Measurements from ENCODE around the gene SCN2B. TPM values are rescaled to one million over a fixed set of nuclear protein-coding genes. Genes with fewer than 3 reads are reported as not detected.

Gene SCN2B
- total and polyA plus RNA-seq, 2 of the 4 experiments (the other 2 are of a cell fraction) = under 0.01 to 0.05 TPM

- H2AK9ac ChIP-seq (replicated peaks; ENCODE audit: low read depth, low read length, poor library complexity) = no peak overlapping the region
- no peak overlapping the region; the same call in 1 of the 2 replicates for H3K4me2 ChIP-seq (ENCODE audit: low read depth, low read length)
- intact Hi-C loops (cut with micrococcal nuclease) (no loop called here), in situ Hi-C loops (cut with MboI; ENCODE audit: low sequenced_read_pairs) (no loop called here), dilution Hi-C loops (cut with HindIII; ENCODE audit: low sequenced_read_pairs, unreplicated experiment) (no loop called here)
- H4K91ac ChIP-seq (ENCODE audit: insufficient read depth, low read depth, low read length) = peak overlapping the region; percentile 18; the same call in 1 of the 2 replicates
- H4K8ac ChIP-seq (ENCODE audit: low read depth in 2 of 2, low read length in 2 of 2) = no peak overlapping the region; a peak in 1 of 4 replicates
- H3K23ac ChIP-seq (ENCODE audit: low read depth, low read length) = no peak overlapping the region
- no peaks in the 10 kb centered on the region for H3K79me1 ChIP-seq (ENCODE audit: low read depth in 1 of 2, low read length in 2 of 2)
- H3K9me1 ChIP-seq (ENCODE audit: insufficient read depth, low read length) = no peaks in the 10 kb centered on the region
- WGBS, 2 experiments (ENCODE audit: extremely low coverage in 2 of 2, insufficient read length in 1 of 2) = 15% methylated on average over 3 of the region's 13 CpGs; no CpG with 5 or more reads in 1 of the 2 experiments
- no peak overlapping the region for H2BK5ac ChIP-seq (ENCODE audit: low read depth, low read length, poor library complexity, severe bottlenecking)
- H3K56ac ChIP-seq (ENCODE audit: extremely low read depth, insufficient read depth, low read length) = no peak overlapping the region
- no peak overlapping the region for H3K4me3 ChIP-seq (ENCODE audit: insufficient read depth, low read depth, low read length)
- TF ChIP-seq NFE2L2 (IDR thresholded peaks at IDR 0.05; ENCODE audit: low read depth, low read length) = no peak
- TF ChIP-seq CEBPB (IDR thresholded peaks at IDR 0.05; ENCODE audit: low read depth, low read length) = peak; percentile 34; the same call in 1 of the 2 replicates
- no peak for TF ChIP-seq BHLHE40 (IDR thresholded peaks at IDR 0.05; ENCODE audit: low read depth, low read length)
- H3K14ac ChIP-seq (replicated peaks; ENCODE audit: low read depth, low read length) = no peak overlapping the region
- H2AFZ ChIP-seq (replicated peaks; ENCODE audit: low read length, poor library complexity) = no peak overlapping the region
- no peak overlapping the region for H2AK5ac ChIP-seq (ENCODE audit: low read depth, low read length)
- ATAC-seq (ENCODE audit: low read depth) = peak; percentile 54
- CTCF ChIA-PET = interaction anchor here (0.6 kb wide), 1 partner anchor 11 kb away, joined by 3 read pairs; no protein-coding TSS in a partner anchor
- peaks cover 14% of the 10 kb centered on the region for H3K27me3 ChIP-seq (ENCODE audit: control insufficient read depth, insufficient read depth, low read length)
- DNase-seq = peak; percentile 62
- H3K27ac ChIP-seq (ENCODE audit: insufficient read depth, low read length) = peak overlapping the region; percentile 30; the same call in 1 of the 2 replicates
- H3K18ac ChIP-seq (ENCODE audit: low read depth, low read length) = no peak overlapping the region; the same call in 1 of the 2 replicates
- H4K20me1 ChIP-seq (ENCODE audit: insufficient read depth, low read length) = no peaks in the 10 kb centered on the region
- no peak overlapping the region for H3K4ac ChIP-seq (ENCODE audit: low read depth, low read length)
- peaks cover 5% of the 10 kb centered on the region; the same call in 1 of the 2 replicates for H3K4me1 ChIP-seq (ENCODE audit: control insufficient read depth, insufficient read depth, low read length)
- POLR2A ChIA-PET (ENCODE audit: unreplicated experiment) = no interaction called here
- H3K9ac ChIP-seq (ENCODE audit: low read depth, low read length) = peak overlapping the region; percentile 49; the same call in 1 of the 2 replicates
- no peaks in the 10 kb centered on the region for H3K9me3 ChIP-seq (ENCODE audit: control insufficient read depth, insufficient read depth, low read length)
- H2BK20ac ChIP-seq (ENCODE audit: low read depth, low read length) = no peak overlapping the region
- no TSS peak for BruUV-seq (replicated peaks)
- H3K36me3 ChIP-seq (ENCODE audit: control insufficient read depth, insufficient read depth, low read length) = no peaks in the 10 kb centered on the region
- no peak overlapping the region for H2BK15ac ChIP-seq (ENCODE audit: low read depth, low read length)
- no peak overlapping the region for H4K5ac ChIP-seq (ENCODE audit: low read depth, low read length)
- no peak overlapping the region for H2BK120ac ChIP-seq (ENCODE audit: low read depth, low read length)
These were observed 1.1 kb downstream of the SCN2B start for GRCh38 chr11:118175031-118175992.

Data from IMR-90 (cell line).